PC-3 (cell line): ENCODE results near the gene NBPF1.
"Not testable (repeated sequence)": the region's sequence is repeated elsewhere in the genome, so short reads cannot be mapped to it uniquely, and the experiment has no call there.

Experiments used
- EZH2 ChIP-seq: fragments of 300-600 bp; sonication (generic); IDR thresholded peaks from one replicate; pipeline ENCODE4 v1.6.1; 2017; ENCODE audit warnings: antibody characterized with exemption, mild to moderate bottlenecking, low read length; ENCODE audit not compliant: unreplicated experiment
- EZH2phosphoT487 ChIP-seq: fragments of 300-600 bp; sonication (generic); IDR thresholded peaks from 2 replicates; pipeline ENCODE4 v1.6.1; 2018; ENCODE audit warnings: mild to moderate bottlenecking, antibody characterized with exemption, low read length, borderline replicate concordance
- TF ChIP-seq, protein P1 (sequence below): fragments of 300-600 bp; sonication (generic); conservative IDR thresholded peaks from 2 replicates; pipeline ENCODE4 v1.5.1; 2017; ENCODE audit warnings: antibody characterized with exemption, low read depth, mild to moderate bottlenecking, low read length

- not testable (repeated sequence) for TF ChIP-seq EZH2, EZH2phosphoT487
- TF ChIP-seq, protein P1, sequence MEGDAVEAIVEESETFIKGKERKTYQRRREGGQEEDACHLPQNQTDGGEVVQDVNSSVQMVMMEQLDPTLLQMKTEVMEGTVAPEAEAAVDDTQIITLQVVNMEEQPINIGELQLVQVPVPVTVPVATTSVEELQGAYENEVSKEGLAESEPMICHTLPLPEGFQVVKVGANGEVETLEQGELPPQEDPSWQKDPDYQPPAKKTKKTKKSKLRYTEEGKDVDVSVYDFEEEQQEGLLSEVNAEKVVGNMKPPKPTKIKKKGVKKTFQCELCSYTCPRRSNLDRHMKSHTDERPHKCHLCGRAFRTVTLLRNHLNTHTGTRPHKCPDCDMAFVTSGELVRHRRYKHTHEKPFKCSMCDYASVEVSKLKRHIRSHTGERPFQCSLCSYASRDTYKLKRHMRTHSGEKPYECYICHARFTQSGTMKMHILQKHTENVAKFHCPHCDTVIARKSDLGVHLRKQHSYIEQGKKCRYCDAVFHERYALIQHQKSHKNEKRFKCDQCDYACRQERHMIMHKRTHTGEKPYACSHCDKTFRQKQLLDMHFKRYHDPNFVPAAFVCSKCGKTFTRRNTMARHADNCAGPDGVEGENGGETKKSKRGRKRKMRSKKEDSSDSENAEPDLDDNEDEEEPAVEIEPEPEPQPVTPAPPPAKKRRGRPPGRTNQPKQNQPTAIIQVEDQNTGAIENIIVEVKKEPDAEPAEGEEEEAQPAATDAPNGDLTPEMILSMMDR = not testable (repeated sequence)
These were observed 34.9 kb upstream of the NBPF1 start for GRCh38 chr1:16648250-16648649.
